EH (cell line): Measurements from ENCODE around the gene ING1.

Source experiments
- DNase-seq: peaks from one replicate; pipeline ENCODE4 v3.0.0-alpha.2; 2015; ENCODE audit warnings: low read depth

Gene ING1

DNA sequence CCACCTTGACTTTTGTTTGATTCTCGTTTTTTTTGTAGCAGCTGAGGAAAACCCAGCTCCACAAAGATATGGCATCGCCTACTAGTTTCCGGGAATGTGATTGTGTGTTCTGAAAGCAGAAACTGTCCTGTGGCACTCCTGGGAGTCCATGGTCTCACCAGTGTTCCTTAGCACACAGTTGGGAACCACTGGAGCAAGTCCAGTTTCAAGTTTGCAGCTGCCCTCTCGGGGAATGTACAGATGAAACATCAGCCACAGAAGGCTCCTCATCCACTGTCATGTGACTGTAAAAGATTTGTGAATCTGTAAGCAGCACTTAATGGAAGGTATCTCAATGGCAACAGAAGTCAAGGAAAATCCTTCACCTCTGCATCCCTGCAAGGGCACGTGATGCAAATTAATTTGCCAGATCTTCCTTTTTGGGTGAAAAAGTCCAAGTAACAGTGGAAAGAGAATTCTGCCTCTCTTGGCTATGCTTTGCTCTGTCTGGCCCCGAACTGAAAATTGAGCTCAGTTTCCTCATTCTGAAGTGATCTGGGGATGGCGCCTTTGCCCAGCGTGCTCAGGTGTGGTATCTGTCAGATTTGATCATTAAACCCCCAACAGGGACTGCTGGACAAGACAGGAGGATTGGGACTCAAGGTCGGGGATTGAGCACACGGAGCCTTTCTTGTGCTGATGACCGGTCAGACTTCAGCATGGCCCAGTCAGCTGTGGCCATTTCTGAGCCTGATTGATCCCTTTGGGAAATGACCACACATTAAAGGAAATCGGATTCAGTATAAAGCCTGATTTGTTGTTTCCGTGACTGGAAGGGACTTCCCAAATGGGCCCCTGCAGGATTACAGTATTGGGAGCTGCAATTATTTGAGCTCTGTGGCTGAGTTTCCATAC lies 58.8 kb downstream of the ING1 start:
- no peak for DNase-seq
